HG03342 (cell line): ENCODE results near the gene RAN.
"Not testable (repeated sequence)": the region's sequence is repeated elsewhere in the genome, so short reads cannot be mapped to it uniquely, and the experiment has no call there.

ENCODE experiments used
- ATAC-seq: cut with Tn5 transposase; IDR thresholded peaks from one replicate; pipeline ENCODE4 v1.9.1; 2021; ENCODE audit warnings: mild to moderate bottlenecking, moderate library complexity; ENCODE audit not compliant: unreplicated experiment

RAN gene

DNA sequence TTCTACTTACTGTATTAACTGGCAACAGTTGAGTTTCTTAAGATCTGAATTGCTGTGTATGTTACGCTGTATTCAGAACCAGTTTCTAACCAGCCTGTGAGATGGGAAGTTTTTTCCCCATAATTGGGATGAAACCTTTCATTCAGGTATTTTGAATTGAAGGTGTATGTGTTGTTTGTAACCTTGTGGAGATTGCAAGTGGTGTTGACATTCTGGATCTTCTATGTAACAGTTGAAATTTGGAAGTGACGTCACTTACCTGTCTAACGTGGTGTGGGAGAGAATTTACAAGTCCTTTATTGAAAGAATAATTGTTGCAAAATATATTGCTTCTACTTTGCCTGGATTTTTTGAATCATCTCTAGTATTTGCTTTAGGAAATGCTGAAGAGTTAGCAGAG, 5.5 kb downstream of the RAN start:
- no peak for ATAC-seq

DNA sequence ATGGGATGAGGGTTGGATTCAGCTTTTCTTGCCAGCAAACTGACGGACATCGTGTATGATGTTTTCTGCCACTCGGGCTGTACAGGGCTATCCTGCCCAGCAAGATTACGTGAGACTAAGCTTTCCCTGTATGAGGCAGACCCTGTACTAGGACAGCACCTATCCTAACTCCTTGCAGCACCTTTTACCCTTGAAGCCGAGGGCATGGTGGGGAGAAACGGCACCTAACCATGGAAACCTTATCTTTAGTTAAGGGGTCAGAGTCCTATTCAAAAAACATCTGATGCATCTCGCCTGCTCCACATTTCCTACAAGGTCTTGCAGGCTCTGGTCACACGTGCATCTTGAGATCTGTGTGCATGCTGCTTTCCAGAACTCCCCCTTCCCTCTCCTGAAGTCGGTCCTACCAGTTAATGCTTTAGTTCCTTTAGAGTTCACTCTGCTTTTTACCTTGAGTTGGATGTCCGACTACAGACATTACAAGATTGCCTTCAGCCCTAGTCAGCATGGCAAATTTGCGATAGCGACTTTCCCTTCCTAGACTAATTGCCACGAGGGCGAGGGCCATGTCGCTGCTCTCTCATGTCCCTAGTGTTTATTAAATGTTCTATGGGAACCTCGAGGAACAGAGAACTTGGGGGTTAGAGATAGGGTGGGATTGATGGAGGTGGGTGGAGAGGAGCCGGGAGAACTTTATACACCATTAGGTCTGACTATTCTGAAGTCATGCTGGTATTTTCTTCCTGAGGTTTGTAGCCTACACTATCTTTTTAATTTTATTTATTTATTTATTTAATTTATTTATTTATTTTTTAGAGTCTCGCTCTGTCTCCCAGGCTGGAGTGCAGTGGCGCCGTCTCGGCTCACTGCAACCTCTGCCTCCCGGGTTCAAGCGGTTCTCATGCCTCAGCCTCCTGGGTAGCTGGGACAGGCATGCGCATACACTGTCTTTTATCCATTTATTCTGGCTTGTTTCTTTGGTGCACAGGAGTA, 6.6 kb downstream of the RAN start:
- ATAC-seq, result no peak

DNA sequence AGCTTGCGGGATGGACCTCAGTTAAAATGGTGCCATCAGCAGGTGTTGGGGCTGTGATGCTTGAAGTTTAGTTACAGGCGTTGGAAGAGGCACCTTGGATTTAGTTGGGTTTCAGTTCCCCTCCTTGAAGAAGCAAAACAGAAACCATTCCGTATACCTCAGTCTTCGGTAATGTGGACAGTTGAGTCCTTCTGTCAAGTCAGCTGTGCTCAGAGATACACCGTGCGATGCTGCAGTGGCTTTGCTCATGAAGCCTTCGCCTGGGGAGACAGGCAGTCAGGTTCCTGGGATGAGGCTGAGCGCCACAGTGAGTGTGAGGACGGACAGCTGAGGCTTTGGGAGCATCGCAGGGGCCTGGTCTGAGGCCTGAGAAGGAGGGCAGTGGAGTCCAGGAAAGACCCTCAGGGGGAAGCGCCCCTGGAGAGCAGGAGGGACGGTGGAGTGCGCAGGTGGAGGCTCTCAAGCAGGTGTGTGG, 7.4 kb downstream of the RAN start:
- ATAC-seq, result peak; percentile 93

DNA sequence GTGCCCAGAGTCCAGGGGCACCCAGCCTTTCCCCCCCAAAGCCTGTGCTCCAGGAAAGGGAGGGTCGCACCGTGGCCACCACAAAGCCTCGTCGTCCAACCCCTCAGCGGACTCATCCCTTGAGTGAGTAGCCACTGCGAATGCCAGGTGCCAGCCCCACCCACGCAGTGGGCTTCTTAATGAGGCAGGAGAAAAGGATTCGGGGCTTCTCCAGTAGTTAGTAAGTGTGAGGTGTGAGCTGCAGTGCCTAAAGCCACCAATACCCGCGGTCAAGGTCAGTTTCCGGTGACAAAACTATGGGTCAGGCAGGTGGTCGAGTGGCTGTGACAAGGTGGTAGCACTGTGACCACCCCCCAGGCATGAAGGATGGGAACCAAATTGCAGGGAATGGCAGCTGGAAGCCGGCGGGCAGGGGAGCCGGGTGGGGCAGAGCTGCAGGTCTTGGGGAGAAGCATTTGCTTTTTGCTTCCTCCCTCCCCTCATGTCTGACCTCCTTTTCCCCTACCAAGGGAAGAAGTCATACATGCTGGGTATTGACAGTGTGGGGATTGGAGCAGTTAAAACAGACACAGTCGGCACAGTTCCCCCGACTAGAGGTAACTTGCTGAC, 8.0 kb downstream of the RAN start:
- peak; percentile 2 for ATAC-seq

DNA sequence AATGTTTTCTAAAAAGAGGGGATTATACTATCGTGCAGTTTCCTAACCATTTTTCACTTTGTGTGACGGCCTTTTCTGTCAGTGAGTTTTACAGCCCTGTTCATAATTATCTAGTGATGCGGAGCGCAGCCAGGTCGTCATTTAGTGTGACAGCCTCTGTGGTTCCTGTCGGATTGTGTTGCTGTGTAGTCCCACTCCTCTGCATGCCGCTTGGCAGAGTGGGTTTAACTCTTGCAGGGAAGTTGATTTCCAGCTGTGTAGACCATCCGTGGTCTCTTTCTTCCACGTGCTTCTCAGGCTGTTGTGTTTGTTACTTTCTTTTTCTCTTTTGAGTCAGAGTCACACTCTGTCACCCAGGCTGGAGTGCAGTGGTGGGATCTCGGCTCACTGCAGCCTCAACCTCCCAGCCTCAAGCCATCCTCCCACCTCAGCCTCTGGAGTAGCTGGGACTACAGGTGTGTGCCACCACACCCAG, 8.6 kb downstream of the RAN start:
- ATAC-seq, result peak; percentile 65

DNA sequence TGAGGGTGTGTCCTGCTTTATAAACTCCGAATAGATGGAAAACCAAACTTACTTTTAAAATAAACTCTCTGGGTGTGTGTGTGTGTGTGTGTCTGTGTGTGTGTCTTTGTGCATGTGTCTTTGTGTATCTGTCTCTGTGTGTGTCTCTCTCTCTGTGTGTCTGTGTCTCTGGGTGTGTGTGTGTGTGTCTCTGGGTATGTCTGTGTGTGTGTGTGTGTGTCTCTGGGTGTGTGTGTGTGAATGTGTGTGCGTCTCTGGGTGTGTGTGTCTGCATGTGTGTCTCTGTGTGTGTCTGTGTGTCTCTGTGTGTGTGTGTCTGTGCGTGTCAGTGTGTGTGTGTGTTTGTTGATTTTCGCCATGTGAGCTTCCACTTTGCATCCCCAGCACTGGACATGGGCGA, 9.2 kb downstream of the RAN start:
- ATAC-seq, result no peak

DNA sequence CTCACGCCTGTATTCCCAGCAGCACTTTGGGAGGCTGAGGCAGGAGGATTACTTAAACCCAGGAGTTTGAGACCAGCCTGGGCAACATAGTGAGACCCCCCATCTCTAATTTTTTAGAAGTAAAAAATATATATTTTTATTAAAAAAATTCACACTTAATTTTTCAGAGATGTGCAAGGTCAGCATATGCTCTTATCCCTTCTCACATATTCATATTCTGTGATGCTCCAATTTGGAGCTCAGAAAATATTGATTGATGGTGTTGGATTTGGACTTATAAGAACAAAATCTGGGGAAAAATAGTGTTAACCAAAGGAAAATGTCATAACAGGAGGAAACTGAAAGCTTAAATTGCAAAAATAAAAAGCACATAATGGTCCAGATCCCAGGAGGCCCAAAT, 9.7 kb downstream of the RAN start:
- no peak for ATAC-seq

DNA sequence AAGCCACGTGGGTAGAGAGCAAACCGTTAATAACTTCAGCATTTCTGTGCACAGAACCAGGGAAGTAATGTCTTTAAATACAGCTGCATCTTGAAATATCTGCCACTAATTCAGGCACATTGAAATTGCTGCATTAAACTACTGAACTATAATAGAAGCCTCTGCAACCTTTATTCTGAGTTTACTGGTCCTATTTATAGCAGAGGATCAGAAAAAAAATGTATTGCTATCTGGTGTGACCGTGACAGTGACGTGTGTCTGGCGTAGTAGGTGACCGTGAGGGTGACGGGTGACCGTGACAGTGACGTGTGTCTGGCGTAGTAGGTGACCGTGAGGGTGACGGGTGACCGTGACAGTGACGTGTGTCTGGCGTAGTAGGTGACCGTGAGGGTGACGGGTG, 15.3 kb downstream of the RAN start:
- ATAC-seq, result not testable (repeated sequence)

DNA sequence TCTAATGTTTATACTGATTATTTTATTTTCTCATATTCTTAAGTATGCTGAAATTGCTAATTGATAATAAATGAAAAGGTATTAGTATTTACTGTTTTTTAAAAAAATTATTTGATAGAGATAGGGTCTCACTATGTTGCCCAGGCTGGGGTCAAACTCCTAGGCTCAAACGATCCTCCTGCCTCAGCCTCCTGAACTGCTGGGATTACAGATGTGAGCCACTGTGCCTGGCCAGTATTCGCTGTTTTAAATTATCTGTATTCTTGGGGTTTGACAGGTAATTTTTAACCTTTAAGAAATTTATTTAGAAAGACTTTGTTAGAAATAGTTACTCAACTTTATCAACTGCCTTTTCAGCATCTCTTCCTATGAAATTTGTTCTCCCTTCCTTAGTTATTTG, 32.2 kb downstream of the RAN start:
- ATAC-seq, result no peak

DNA sequence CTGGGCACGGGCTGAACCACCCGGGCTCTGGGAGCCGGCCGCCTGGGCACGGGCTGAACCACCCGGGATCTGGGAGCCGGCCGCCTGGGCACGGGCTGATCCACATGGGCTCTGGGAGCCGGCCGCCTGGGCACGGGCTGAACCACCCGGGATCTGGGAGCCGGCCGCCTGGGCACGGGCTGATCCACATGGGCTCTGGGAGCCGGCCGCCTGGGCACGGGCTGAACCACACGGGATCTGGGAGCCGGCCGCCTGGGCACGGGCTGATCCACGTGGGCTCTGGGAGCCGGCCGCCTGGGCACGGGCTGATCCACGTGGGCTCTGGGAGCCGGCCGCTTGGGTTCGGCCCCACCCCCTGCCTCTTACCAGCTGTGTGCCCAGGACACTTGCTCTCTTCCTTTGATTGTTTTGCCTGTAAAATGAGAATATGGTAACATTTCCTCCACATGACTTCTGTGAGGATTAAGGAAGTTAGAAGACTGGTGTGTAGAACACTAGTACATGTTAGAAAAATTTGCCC, 33.1 kb downstream of the RAN start:
- ATAC-seq, result not testable (repeated sequence)

DNA sequence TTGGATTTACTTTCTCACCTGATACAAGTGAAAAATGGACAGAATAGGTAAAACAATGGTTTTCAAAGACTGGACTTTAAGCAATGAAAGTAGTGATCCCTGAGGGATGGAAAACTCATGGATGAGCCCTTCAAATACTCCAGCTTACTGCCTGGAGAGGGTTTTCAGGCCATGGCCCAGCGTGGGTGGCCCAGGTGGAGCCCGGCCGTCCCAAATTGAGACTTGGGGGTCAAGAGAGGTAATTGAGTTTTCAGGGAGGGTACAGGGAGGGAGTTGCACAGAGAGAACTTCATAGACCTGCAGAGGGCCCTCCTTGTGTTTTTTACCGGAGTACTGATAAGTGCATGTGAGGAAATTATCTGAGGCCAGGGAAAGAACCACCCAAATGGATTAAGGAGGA, 37.2 kb downstream of the RAN start:
- ATAC-seq, result no peak

DNA sequence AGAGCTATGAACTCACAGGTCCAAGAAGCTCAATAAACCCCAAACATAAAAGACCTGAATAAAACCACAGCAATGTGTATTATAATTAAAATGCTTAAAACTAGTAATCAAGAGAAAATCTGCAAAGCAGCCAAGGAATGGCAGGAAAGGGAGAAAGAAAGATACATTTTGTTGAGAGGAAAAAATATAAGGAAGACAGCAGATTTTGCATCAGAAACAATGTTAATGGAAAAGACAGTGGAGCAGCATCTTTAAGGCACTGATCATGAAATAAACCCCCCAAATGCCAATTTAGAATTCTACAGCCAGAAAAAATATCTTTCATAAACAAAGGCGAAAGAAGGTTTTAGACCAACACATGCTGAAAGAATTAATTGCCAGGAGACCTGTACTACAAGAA, 39.3 kb downstream of the RAN start:
- no peak for ATAC-seq

DNA sequence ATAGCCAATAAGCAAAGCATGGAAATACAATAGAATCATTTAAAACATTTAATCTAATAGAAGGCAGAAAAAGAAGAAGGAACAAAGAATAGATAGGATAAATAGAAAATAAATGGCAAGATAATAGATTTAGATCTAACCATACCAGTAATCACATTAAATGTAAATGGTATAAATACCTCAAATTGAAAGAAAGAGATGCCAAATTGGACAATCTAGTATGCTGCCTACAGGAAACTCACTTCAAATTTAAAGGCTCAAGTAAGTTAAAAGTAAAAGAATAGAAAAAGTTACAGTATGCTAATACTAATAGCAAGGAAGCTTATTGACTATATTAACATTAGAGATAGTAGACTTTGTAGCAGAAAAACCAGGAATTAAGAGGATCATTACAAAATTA, 40.1 kb downstream of the RAN start:
- no peak for ATAC-seq

DNA sequence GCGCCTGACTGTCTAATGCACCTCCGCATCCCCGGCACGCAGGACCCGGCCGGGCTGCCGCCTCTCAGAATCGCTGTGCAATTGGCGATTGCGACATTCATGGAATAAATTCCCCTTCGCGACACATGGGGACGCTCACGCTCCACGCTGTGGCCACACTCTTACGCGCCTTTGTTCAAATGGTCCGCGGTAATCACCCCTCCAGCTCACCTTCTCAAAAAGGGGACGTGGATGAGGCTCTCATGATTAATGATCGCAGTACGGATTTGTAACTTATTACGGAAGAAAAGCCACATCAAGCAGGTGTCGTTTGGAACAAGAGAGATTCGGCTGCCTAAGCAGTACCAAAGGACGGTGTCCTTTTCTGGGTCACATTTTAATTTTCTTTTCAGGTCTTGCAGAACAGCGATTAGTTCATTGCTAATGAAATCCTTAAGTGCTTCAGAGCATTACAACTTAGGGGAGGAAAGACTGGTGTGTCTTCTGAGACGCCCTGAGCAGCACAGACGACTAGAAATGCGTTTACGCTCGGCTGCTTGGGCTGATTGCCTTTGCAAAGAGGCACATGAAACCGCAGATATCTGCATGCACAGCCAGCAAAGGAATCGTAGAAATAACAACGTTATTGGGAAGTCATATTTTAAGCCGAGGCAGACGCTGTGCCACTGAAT, 44.5 kb downstream of the RAN start:
- peak; percentile 63 for ATAC-seq

DNA sequence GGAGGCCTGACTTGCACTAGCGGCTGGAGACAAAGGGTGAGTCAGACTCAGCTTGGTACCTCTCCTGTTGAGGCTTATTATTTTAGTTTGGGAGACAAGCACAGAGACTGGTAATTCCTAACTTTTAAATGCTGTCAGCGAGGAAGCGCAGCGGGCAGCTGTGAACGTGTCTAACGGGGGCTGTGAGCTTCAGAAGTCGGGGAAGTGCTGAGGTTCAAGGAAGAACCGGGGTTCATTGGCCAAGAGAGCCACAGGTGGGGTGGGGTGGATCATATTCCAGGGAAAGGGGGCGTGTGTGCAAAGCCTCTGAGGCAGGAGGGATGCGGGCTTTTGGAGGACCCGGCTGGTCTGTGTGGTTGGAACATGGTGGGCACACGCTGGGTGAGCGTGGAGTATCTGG, 45.7 kb downstream of the RAN start:
- ATAC-seq, result no peak

DNA sequence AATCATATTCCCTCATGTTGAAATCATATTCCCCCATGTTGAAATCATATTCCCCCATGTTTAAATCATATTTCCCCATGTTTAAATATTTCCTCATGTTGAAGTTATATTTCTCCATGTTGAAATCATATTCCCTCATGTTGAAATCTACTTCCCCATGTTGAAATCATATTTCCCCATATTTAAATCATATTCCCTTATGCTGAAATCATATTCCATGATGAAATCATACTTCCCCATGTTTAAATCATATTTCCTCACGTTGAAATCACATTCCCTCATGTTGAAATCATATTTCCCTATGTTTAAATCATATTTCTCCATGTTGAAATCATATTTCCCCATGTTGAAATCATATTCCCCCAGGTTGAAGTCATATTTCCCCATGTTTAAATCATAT, 47.2 kb downstream of the RAN start:
- ATAC-seq, result no peak

DNA sequence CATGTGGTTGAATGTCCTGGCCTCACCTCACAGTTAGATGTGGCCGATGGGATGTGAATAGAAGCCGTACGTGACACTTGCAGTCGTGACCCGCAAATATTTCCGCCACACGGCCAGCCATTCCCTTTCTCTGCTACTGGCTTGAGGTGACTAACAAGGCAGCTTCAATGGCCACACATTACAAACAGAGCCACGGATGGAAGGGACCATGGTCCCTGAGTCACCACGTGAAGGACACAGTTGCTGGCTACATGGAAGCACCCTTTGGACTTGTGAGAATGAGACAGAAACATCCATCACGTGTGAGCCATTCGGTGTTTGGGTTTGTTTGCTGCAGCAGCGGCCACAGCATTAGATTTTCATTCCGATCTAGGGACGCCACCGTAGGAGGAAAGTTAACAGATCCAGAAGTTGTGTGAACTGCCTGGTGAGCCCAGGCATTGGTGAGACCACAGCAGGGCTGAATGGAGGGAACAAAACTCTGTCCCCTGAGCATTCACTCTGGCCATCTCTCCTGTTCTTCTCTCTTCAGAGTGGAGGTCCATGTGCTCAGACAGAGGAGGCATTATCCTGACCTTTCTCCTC, 48.3 kb downstream of the RAN start:
- no peak for ATAC-seq

DNA sequence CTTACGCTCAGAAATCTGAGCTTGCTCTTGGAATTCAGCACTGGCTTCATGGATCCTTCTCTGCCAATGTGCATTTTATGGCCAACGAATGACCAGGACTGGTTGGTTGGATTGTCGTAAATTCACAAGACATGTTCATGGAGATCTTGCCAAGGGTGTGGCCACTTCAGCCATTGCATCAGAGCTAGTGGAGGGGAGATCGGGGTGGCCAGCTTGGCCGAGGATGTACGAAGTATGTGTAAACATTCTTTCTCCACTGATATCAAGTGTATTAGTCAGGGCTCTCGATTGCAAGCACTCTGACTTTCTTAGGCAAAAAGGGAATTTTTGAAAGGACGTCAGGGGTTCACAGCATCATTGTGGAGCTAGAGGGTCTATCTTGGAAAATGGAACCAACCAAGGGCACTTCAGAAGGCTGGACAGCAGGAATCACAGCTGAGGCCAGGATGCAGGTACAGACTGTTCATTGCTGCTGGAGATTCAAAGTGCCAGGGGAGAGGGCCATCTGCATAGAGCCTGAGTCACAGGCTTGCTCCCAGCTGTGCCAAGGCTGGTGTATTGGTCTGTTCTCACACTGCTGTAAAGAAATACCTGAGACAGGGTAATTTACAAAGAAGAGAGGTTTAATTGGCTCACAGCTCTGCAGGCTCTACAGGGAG, 49.0 kb downstream of the RAN start:
- ATAC-seq, result no peak

DNA sequence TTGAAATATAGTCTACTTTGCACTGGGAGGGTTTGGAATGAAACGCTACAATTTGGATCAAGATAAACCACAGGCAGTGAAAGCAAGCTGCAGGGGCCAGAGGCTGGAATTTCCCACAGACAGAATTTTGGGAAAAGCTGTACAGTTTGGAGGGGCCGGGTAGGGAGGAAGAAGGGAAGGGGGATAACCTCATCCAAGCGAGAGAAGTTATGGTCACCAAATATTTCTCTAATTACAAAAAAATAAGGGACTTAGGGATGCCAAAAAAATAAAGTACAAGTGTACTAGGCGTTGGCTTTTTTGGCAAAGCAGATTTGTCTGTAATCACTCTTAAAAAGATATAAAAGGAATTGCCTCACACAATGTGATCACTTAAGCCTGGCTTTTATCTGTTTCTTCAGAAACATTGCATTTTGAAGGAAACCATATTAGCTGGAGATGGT, 50.7 kb downstream of the RAN start:
- no peak for ATAC-seq

DNA sequence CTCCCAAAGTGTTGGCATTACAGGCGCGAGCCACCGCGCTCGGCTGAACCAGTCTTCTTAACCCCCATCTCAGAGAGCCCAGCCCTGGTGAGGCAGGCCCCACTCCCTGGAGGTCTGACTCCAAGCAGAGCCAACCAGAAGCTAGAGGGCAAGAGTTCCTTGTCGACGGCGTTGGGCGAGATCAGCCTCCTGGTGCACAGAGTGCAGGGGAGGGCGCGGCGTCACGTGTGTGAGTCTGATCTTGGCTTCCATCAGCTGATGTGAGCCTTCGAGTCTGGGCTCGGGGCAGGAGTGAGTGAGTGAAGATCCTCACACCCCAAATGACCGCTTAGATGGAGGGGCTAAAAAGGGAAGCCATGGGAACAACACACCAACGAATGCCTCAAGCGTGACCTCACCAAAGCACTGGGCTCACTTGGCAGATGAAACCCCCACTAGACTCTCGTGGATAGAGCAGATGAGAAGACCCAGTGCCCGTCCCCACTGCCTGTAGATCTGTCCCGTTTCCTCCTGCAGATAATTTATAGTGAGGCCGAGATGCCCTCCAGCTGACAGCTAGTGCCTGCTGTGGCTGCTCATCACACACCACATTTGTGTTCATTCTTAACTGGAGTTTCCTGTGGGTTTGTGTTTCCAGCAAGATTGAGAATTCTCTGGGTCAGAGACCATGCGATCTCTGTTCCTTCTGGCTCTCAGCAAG, 53.2 kb downstream of the RAN start:
- no peak for ATAC-seq
